ENCODE measurements around the gene SOX8.

DNA sequence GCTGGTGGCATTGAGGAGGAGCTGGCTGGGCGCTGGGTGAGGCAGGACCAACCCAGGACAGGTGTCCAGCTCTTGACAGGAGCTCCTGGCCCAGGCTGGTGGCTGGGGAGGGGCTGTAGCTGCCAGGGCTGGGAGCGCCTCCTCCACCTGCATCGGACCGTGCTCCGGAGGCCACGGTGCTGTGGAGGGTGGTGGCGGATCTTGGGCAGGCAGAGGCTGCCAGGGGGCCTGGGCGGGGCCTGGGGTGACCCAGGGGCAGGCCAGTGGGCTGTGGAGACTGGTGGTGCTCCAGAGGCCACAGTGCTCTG, 32.0 kb downstream of the SOX8 start:
- no peak for TF ChIP-seq ZNF274 (IDR thresholded peaks at IDR 0.05; ENCODE audit: low read depth, low read length)
- no peak for TF ChIP-seq YY1 (IDR thresholded peaks at IDR 0.05; ENCODE audit: insufficient read depth, insufficient read length)
